Mammary epithelial cell (primary cell): Measurements from ENCODE around the gene TSHZ1.

ENCODE experiments used
- CTCF ChIP-seq, 2 donors: IDR thresholded peaks in 1 of 2; conservative IDR thresholded peaks in 1 of 2; 2 replicates each; pipeline ENCODE4 v1.5.1; 2011 to 2012; ENCODE audit warnings: inconsistent platforms in 2 of 2, low read length in 2 of 2, mild to moderate bottlenecking in 2 of 2, control low read depth in 1 of 2, low read depth in 1 of 2; ENCODE audit not compliant: insufficient read depth in 1 of 2; ENCODE audit errors: extremely low read depth in 1 of 2
- EZH2 ChIP-seq: IDR thresholded peaks from 2 replicates; pipeline ENCODE4 v1.6.1; 2012; ENCODE audit warnings: low read length, inconsistent platforms, borderline replicate concordance

GRCh38 chr18:75253784-75254183 is 43.2 kb downstream of the TSHZ1 start:
- no peak for TF ChIP-seq CTCF (conservative IDR thresholded peaks at IDR 0.05 in 1 of 2, IDR thresholded peaks at IDR 0.05 in 1 of 2; ENCODE audit: extremely low read depth in 1 of 2, insufficient read depth in 1 of 2, low read depth in 1 of 2, low read length in 2 of 2)
- no peak for TF ChIP-seq EZH2
